D341Med (cell line): ENCODE measurements around the gene ZNF302.
"Not testable (repeated sequence)": the region's sequence is repeated elsewhere in the genome, so short reads cannot be mapped to it uniquely, and the experiment has no call there.

Source experiments
- DNase-seq: peaks from one replicate; pipeline ENCODE4 v3.0.0; 2012; ENCODE audit warnings: low spot score

Gene ZNF302

GRCh38 chr19:34671972-34672371 lies 5.5 kb upstream of the ZNF302 start:
- no peak for DNase-seq

DNA sequence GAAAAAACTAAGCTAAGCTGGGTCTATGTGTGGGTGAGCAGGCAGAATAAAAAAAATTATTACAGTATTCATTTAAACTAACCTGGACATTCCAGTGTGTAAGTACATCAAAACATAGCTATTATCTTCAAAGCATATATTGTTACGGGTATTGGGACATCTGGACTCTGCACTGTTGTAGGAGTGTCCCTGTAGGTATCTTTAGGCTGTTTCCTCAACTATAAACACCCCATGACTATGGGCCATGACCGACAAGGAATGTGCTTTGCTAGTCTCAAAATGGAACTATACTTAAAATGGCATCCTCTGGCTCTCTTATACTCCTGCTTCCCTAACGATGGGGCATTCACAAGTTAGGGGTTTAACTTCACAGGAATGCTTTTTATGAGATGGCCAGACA lies 3.9 kb upstream of the ZNF302 start:
- no peak for DNase-seq

DNA sequence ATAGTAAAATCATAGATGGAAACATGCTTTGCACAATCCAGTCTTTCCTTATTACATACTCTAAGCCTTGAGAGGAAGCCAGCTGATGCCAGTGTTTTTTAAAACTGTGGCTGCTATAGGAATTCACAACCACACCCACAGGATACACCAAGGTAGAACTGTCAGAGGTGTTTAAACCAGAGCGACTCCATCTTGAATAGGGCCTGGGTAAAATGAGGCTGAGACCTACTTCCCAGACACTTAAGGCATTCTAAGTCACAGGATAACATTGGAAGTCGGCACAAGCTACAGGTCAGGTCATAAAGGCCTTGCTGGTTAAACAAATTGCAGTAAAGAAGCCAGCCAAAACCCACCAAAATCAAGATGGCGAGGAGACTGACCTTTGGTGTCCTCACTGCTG lies 2.2 kb upstream of the ZNF302 start:
- DNase-seq: no peak

DNA sequence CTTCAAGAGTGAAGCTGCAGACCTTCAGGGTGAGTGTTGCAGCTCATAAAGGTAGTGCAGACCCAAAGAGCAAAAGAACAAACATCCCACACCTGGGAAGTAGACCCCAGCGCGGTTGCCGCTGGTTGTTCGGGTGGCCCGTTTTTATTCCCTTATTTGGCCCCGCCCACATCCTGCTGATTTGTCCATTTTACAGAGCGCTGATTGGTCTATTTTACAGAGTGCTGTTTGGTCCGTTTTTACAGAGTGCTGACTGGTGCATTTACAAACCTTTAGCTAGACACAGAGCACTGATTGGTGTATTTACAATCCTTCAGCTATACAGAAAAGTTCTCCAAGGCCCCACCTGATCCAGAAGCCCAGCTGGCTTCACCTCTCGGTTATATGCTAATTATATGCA lies 1.6 kb upstream of the ZNF302 start:
- DNase-seq: no peak

DNA sequence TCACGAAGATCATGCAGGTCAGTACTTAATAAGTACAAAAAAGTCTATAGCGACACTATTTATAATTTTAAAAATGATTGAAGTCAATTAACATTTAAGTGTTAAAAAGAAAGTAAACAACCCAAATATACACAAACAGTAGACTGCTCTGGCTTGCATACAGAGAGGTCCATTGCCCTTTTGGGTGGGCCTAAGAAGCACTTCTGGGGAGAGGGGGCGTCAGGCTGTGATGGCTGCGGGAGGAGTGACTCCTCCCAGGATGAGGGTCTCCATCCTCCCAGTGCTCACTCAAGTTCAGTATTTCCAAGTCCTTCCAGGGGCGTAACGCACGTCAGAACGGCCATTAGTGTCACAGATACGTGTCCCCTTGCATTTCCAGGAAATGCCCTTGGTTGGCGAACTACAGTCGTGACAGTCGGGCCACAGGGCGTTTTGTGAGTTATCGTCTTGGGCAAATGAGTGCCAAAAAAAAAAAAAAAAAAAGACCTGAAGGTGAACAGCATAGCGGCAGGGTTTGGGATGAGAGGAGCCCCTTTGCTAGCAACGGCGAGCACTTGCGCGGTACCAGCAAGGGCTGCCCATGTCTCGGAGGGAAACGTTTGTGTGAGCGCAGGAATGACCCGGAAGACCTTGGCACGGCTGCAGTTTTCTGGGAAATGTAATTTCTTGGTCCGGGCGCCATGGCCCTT lies 637 bp upstream of the ZNF302 start, which contains the start of gene SCGB2B2:
TSS of gene SCGB2B2 (minus strand) at position 463 of the 689 bp plus-strand sequence. CDS start 82,596 bp downstream, outside the sequence.
- DNase-seq: peak; percentile 84

DNA sequence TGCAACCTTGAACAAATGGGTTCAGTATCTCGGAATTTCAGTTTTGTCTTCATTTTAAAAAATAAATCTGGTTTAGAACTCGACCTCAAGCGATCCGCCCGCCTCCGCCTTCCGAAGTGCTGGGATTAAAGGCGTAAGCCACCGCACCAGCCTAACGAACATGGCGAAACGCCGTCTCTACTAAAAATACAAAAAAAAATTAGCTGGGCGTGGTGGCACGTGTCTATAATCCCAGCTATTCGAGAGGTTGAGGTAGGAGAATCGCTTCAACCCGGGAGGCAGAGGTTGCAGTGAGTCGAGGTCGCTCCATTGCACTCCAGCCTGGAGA lies 571 bp downstream of the ZNF302 start:
- no peak for DNase-seq

DNA sequence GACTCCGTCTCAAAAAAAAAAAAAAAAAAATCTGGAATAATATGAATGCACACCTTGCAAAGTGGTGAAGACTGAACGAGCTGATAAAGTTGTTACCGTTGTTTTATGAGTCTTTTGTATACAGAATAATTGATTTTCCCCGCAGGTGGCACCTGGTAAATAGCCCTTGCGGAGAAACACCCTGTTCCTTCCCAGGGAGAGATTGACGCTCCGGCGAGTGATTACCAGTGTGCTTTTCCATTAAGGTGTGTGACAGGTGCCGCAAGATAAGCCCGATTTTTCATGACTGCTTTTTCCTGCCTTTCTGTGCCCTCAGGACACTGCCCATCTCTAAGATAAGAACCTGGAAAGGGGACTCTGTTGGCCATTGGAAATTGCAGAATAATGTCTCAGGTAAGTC lies 943 bp downstream of the ZNF302 start:
- no peak for DNase-seq

DNA sequence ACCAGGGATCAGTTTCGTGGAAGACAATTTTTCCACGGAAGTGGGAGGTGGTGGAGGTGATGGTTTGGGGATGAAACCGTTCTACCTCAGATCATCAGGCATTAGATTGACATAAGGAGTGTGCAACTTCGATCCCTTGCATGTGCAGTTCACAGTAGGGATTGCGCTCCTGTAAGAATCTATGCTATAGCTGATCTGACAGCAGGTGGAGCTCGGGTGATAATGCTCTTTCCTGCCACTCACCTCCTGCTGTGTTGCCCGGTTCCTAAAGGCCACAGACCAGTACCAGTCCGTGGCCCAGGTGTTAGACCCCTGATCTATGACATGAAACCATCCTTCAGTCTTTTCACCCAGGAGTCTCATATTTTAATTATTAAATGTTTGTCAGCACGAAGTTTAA lies 4.0 kb downstream of the ZNF302 start:
- no peak for DNase-seq

DNA sequence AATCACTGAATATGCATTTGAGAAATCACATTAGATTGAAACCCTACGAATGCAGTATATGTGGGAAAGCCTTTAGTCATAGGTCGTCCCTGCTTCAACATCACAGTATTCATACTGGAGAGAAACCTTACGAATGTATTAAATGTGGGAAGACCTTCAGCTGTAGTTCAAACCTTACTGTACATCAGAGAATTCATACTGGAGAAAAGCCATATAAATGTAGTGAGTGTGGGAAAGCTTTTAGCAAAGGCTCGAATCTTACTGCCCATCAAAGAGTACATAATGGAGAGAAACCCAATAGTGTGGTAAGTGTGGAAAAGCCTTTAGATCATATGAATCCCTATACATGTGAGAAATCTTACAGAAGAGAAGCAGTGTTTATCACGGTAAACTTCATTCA lies 7.8 kb downstream of the ZNF302 start:
- not testable (repeated sequence) for DNase-seq

GRCh38 chr19:34686455-34686854 lies 9.0 kb downstream of the ZNF302 start:
- DNase-seq: no peak

GRCh38 chr19:34687348-34687747 lies 9.9 kb downstream of the ZNF302 start:
- DNase-seq: no peak

DNA sequence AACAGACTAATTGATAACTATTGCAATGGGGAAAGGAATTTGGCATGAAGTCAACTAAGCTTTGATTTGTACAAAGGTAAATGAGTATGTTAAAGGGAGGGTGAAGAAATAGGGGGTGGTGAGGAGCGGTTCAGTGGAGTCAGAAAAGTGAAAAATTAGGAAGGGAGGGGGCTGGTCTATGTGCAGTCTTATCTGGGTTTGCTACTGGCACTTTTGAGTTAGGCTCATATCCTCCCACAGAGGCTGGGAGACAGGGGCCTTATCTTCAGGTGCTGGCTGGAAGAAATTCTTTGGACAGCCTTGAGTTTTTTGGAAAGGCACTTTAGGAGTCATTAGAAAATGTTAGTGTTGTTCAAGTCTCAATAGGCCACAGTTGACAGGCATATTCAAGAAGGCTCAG lies 11.1 kb downstream of the ZNF302 start:
- DNase-seq: no peak

- DNase-seq: no peak
These were observed 12.9 kb downstream of the ZNF302 start for GRCh38 chr19:34690372-34690771.

DNA sequence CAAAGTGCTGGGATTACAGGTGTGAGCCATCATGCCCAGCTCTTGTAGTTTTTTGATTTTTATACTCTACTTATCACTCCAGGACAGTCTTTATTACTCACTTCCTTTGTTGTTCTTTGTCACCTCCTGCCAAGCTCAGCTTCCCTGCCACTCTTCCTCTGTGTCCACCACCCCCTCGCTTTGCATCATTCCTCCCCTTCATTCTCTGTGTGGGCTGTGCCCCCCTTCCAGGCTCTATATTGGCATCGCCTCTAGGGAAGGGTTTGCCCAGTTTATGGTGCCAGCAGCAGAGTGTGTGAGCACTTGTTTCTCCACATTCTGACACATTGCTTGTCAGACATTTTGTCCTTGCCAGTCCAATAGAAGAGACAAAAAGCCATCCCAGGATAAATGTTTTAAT lies 15.1 kb downstream of the ZNF302 start:
- DNase-seq: no peak

- no peak for DNase-seq
These were observed 30.2 kb downstream of the ZNF302 start for GRCh38 chr19:34707661-34708060.

GRCh38 chr19:34711890-34712289 lies 34.4 kb downstream of the ZNF302 start:
- no peak for DNase-seq

- peak; percentile 75 for DNase-seq
These were observed 35.1 kb downstream of the ZNF302 start for GRCh38 chr19:34712395-34713261.

- DNase-seq: no peak
These were observed 35.8 kb downstream of the ZNF302 start for GRCh38 chr19:34713262-34713637.

GRCh38 chr19:34715357-34715756 lies 37.9 kb downstream of the ZNF302 start:
- no peak for DNase-seq

GRCh38 chr19:34722353-34722752 lies 44.9 kb downstream of the ZNF302 start:
- no peak for DNase-seq

- DNase-seq: no peak
These were observed 47.9 kb downstream of the ZNF302 start for GRCh38 chr19:34725400-34725799.

GRCh38 chr19:34731019-34731829 lies 53.7 kb downstream of the ZNF302 start:
- DNase-seq: no peak

GRCh38 chr19:34731964-34732363 lies 54.5 kb downstream of the ZNF302 start:
- no peak for DNase-seq
